Esophagus squamous epithelium (tissue), 4 donors: Measurements from ENCODE around the gene NUCB2.

ENCODE experiments used
- CTCF ChIP-seq, 6 experiments: fragments of 450-650 bp in 4 of 6; fragments of 200-600 bp in 2 of 6; sonication (generic) in 2 of 6; IDR thresholded peaks; one replicate each; pipeline ENCODE4 v1.5.1; 2016 to 2019; ENCODE audit warnings: antibody characterized with exemption in 6 of 6, mild to moderate bottlenecking in 4 of 6, moderate library complexity in 4 of 6
- POLR2A ChIP-seq, 4 donors: fragments of 450-650 bp; IDR thresholded peaks; one replicate each; pipeline ENCODE4 v1.6.1; 2017; ENCODE audit warnings: antibody characterized with exemption in 4 of 4, mild to moderate bottlenecking in 4 of 4, moderate library complexity in 3 of 4

- TF ChIP-seq CTCF (IDR thresholded peaks at IDR 0.05) (no peak), POLR2A (IDR thresholded peaks at IDR 0.05) (no peak)
Measured at GRCh38 chr11:17343907-17344306, 67.4 kb downstream of the NUCB2 start.
